Measurements from ENCODE around the gene FANCC. TPM values are rescaled to one million over a fixed set of nuclear protein-coding genes. Genes with fewer than 3 reads are reported as not detected.

FANCC gene
- total and polyA plus RNA-seq, 2 of the 8 experiments (the other 6 are each of a cell fraction or from before 2014, with no cell fraction given), result 7.8 to 15.2 TPM

- Histone ChIP-seq H3K4me2 (ENCODE audit: insufficient read depth in 1 of 2, low read depth in 2 of 2, low read length in 2 of 2) (no peak overlapping the region), H3K79me2 (ENCODE audit: control insufficient read depth in 1 of 2, insufficient read depth in 2 of 2, low read length in 2 of 2) (no peaks in the 10 kb centered on the region), H2BK20ac (ENCODE audit: low read length) (no peak overlapping the region), H3K4ac (replicated peaks; ENCODE audit: insufficient read length, low read depth, low read length) (no peak overlapping the region), H2BK15ac (ENCODE audit: low read length) (no peak overlapping the region), H3K56ac (replicated peaks; ENCODE audit: insufficient read length, low read depth, low read length) (no peak overlapping the region), H4K20me1 (replicated peaks in 1 of 2; ENCODE audit: control insufficient read depth in 1 of 2, insufficient read depth in 2 of 2, low read length in 2 of 2) (no peaks in the 10 kb centered on the region), H3K79me1 (ENCODE audit: low read depth, low read length) (no peaks in the 10 kb centered on the region; the same call in 1 of the 2 replicates), H2BK5ac (ENCODE audit: low read depth, low read length) (no peak overlapping the region), H4K8ac (ENCODE audit: extremely low read depth, insufficient read depth, low read length) (no peak overlapping the region), H4K5ac (ENCODE audit: insufficient read length, low read depth, low read length) (no peak overlapping the region), H2AK5ac (ENCODE audit: low read depth, low read length) (no peak overlapping the region), H3K4me3 (ENCODE audit: extremely low read depth in 1 of 4, insufficient read depth in 2 of 4, low read depth in 3 of 4, low read length in 4 of 4) (no peak overlapping the region), H3K36me3 (ENCODE audit: control insufficient read depth in 2 of 4, insufficient read depth in 4 of 4, low read length in 3 of 4) (peaks cover 0 to 3% (median 0%) of the 10 kb centered on the region in 4 experiments; a peak in 1 of 8 replicates), H2BK12ac (ENCODE audit: low read depth, low read length) (no peak overlapping the region), H3K14ac (ENCODE audit: insufficient read length) (no peak overlapping the region), H3K27me3 (replicated peaks in 1 of 4; ENCODE audit: control insufficient read depth in 3 of 4, extremely low read depth in 1 of 4, insufficient read depth in 3 of 4, low read length in 3 of 4) (no peaks in the 10 kb centered on the region), H3K9me3 (ENCODE audit: insufficient read depth in 2 of 2, low read depth in 1 of 2, low read length in 1 of 2) (peaks cover 0 to 1% of the 10 kb centered on the region in 2 experiments; a peak in 1 of 4 replicates), H3K18ac (ENCODE audit: extremely low read depth, low read length) (no peak overlapping the region), H3K23me2 (ENCODE audit: low read depth, low read length) (no peaks in the 10 kb centered on the region), H3K4me1 (replicated peaks in 1 of 4; ENCODE audit: control insufficient read depth in 3 of 4, insufficient read depth in 4 of 4, low read length in 3 of 4) (peaks cover 0 to 4% (median 0%) of the 10 kb centered on the region in 4 experiments; a peak in 1 of 7 replicates), H3K9ac (replicated peaks in 1 of 4; ENCODE audit: extremely low read depth in 1 of 4, low read depth in 3 of 4, low read length in 3 of 4) (no peak overlapping the region), H2BK120ac (replicated peaks; ENCODE audit: low read depth, low read length) (no peak overlapping the region), H4K91ac (replicated peaks; ENCODE audit: insufficient read length, low read length) (no peak overlapping the region), H3K27ac (ENCODE audit: low read depth, low read length) (no peak overlapping the region), H2AFZ (ENCODE audit: low read length) (no peak overlapping the region), H3K23ac (ENCODE audit: insufficient read length) (no peak overlapping the region)
- ChIA-PET CTCF (ENCODE audit: partially characterized antibody) (interaction anchor here (0.8 to 5.7 kb wide), 4 partner anchors 15 to 466 kb away, joined by 3 to 22 read pairs (median 6); no protein-coding TSS in a partner anchor), POLR2A (ENCODE audit: partially characterized antibody) (no interaction called here)
- WGBS, 2 experiments (ENCODE audit: extremely low coverage in 1 of 2, insufficient coverage in 1 of 2, insufficient read length in 1 of 2, insufficient replicate concordance in 2 of 2, low coverage in 1 of 2, low lambda C conversion rate in 2 of 2, missing lambda C conversion rate in 1 of 2), result 55% methylated on average over 2 of the region's 2 CpGs; no CpG with 5 or more reads in 1 of the 2 experiments
- DNase-seq (ENCODE audit: low read depth in 1 of 2, low spot score in 2 of 2), result no peak
- TF ChIP-seq RXRA (IDR thresholded peaks at IDR 0.05; ENCODE audit: insufficient read depth, low read depth, low read length) (no peak), TAF1 (IDR thresholded peaks at IDR 0.05; ENCODE audit: low read depth, low read length) (no peak), KDM5A (IDR thresholded peaks at IDR 0.05; ENCODE audit: low read length) (no peak), SIX5 (IDR thresholded peaks at IDR 0.05; ENCODE audit: low read depth, low read length) (no peak), JUND (IDR thresholded peaks at IDR 0.05; ENCODE audit: low read length) (no peak), GABPA (IDR thresholded peaks at IDR 0.05; ENCODE audit: borderline replicate concordance, insufficient read depth, low read length) (no peak)
- FAIRE-seq, result no peak
Measured at GRCh38 chr9:95249986-95250385, 67.5 kb downstream of the FANCC start.
